UCSD-AML1 (cell line): ENCODE measurements around the gene SYNGR4.
A peak's percentile ranks its signal among the peaks of the same experiment; 100 is the strongest.
"Not testable (repeated sequence)": the region's sequence is repeated elsewhere in the genome, so short reads cannot be mapped to it uniquely, and the experiment has no call there.

Experiments used
- DNase-seq: peaks from one replicate; lab custom pipeline; 2025; ENCODE audit not compliant: unreplicated experiment; lab: John Stamatoyannopoulos, UW

Gene SYNGR4

GRCh38 chr19:48371367-48371766 lies 7.2 kb downstream of the SYNGR4 start:
- DNase-seq: no peak

- not testable (repeated sequence) for DNase-seq
These were observed 7.6 kb downstream of the SYNGR4 start for GRCh38 chr19:48371771-48372170.

GRCh38 chr19:48372904-48373303 lies 8.7 kb downstream of the SYNGR4 start:
- DNase-seq: no peak

- no peak for DNase-seq
These were observed 9.4 kb downstream of the SYNGR4 start for GRCh38 chr19:48373567-48373966.

- no peak for DNase-seq
These were observed 14.0 kb downstream of the SYNGR4 start for GRCh38 chr19:48378194-48378570.

- DNase-seq: no peak
These were observed 14.9 kb downstream of the SYNGR4 start for GRCh38 chr19:48379058-48379457.

- no peak for DNase-seq
These were observed 17.2 kb downstream of the SYNGR4 start for GRCh38 chr19:48381178-48381950.

- no peak for DNase-seq
These were observed 18.1 kb downstream of the SYNGR4 start for GRCh38 chr19:48382286-48382685.

GRCh38 chr19:48385461-48386087 lies 21.4 kb downstream of the SYNGR4 start:
- no peak for DNase-seq

- no peak for DNase-seq
These were observed 22.8 kb downstream of the SYNGR4 start for GRCh38 chr19:48386981-48387380.

- DNase-seq: peak; percentile 70
These were observed 26.3 kb downstream of the SYNGR4 start for GRCh38 chr19:48390188-48391099.

- DNase-seq: peak; percentile 82
These were observed 27.2 kb downstream of the SYNGR4 start, which contains the start of gene KDELR1 for GRCh38 chr19:48391100-48392005. Gene KDELR1 (minus strand): TSS chr19:48391551. CDS start chr19:48391358, 193 bp downstream.

GRCh38 chr19:48392006-48392344 lies 27.8 kb downstream of the SYNGR4 start:
- not testable (repeated sequence) for DNase-seq

GRCh38 chr19:48392860-48393558 lies 28.8 kb downstream of the SYNGR4 start:
- DNase-seq: no peak

GRCh38 chr19:48393559-48394330 lies 29.6 kb downstream of the SYNGR4 start, which contains the start of gene GRIN2D:
Gene GRIN2D (plus strand): TSS chr19:48393668. CDS start chr19:48398393, 4,725 bp downstream.
- peak; percentile 40 for DNase-seq

- no peak for DNase-seq
These were observed 30.4 kb downstream of the SYNGR4 start for GRCh38 chr19:48394331-48395169.

- DNase-seq: no peak
These were observed 30.9 kb downstream of the SYNGR4 start for GRCh38 chr19:48395170-48395455.

- no peak for DNase-seq
These were observed 31.3 kb downstream of the SYNGR4 start for GRCh38 chr19:48395499-48395898.
